ENCODE results near the gene MDN1.

DNA sequence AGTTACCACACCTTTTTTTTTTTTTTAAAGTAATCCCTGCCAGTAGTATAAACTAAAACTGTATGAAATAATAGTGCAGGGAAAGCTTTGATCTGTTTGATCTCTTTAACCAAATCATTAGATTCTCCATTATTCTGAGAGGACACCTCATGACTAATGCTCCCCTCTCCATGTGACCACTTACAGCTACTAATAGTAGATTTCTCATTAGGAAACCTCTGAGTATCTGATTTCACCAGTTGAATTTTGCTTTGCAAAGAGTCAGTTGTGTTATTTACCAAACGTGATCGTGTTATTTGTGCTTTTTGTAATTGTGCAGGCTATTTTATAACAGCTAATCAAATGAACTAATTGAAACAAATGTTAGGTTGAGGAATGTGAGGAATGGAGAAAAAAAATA lies 22.6 kb upstream of the MDN1 start:
- TF ChIP-seq, protein P1, sequence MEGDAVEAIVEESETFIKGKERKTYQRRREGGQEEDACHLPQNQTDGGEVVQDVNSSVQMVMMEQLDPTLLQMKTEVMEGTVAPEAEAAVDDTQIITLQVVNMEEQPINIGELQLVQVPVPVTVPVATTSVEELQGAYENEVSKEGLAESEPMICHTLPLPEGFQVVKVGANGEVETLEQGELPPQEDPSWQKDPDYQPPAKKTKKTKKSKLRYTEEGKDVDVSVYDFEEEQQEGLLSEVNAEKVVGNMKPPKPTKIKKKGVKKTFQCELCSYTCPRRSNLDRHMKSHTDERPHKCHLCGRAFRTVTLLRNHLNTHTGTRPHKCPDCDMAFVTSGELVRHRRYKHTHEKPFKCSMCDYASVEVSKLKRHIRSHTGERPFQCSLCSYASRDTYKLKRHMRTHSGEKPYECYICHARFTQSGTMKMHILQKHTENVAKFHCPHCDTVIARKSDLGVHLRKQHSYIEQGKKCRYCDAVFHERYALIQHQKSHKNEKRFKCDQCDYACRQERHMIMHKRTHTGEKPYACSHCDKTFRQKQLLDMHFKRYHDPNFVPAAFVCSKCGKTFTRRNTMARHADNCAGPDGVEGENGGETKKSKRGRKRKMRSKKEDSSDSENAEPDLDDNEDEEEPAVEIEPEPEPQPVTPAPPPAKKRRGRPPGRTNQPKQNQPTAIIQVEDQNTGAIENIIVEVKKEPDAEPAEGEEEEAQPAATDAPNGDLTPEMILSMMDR (IDR thresholded peaks at IDR 0.05), result no peak
- TF ChIP-seq POLR2A (IDR thresholded peaks at IDR 0.05), result no peak
